Right hindlimb (tissue), 1 donor: ENCODE results near the gene MYH3.
A peak's percentile ranks its signal among the peaks of the same experiment; 100 is the strongest.
"Not testable (repeated sequence)": the region's sequence is repeated elsewhere in the genome, so short reads cannot be mapped to it uniquely, and the experiment has no call there.

Experiments
- DNase-seq: peaks from one replicate; pipeline ENCODE4 v3.0.0-alpha.2; 2018

MYH3 gene

DNA sequence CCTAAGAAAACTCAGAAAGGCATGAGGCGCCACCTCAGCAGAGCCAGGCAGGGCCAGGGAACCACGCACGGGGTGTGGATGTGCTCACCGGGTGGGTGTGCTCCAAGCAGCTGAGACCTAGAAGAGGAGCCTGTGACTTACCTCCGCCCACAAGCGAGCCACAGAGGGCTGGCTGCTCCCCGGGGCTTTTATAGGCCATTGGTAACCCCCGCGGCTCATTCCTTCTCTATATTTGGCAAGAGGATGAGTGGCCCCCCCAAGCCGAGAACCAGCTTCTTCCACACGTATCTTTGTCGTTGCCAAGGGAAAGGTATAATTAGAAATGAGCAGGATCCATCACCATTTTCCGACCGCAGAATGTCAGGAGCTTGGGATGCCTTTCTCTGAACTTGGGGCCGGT lies at the start of gene MYH3:
MYH3 (minus strand) TSS at position 162 of the 400 bp plus-strand sequence. CDS start 2,245 bp downstream, outside the sequence.
- peak; percentile 51 for DNase-seq

DNA sequence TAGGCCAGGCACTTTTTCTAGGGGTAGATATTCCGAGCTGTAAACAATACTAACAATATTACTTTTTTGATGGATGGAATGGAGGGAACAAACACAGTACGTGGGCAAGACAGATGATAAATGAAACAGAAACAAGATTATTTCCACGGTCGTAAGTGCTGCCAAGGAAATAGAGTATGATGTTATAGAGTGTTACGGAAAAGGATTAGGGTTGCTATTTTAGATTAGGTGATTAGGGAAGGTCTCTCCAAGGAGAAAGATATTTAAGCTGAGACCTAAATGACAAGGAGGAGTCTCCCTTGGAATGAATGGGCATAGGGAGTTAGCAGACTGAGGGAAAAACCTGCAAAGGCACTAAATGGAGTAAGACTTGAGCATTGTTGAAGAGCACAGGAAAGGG lies 48.6 kb upstream of the MYH3 start:
- no peak for DNase-seq

DNA sequence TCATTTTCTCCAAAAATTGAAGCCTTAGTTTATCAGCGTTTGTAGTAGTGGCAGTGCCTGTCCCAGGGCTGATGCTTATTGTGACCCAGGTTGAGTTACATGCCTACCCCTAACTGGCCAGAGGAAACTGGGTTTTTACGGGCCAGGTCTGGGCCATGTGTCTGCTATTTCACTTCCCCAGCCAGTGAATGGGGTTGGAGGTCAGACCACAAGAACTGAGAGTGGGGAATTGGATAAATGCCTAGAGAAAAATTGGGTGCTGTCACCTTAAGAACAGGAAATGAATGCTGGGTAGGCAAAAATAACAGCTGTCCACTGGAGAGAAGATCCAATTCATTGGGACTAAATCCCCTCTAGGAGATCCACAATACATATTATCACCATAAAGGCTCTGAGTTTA lies 45.5 kb upstream of the MYH3 start:
- DNase-seq, result no peak

DNA sequence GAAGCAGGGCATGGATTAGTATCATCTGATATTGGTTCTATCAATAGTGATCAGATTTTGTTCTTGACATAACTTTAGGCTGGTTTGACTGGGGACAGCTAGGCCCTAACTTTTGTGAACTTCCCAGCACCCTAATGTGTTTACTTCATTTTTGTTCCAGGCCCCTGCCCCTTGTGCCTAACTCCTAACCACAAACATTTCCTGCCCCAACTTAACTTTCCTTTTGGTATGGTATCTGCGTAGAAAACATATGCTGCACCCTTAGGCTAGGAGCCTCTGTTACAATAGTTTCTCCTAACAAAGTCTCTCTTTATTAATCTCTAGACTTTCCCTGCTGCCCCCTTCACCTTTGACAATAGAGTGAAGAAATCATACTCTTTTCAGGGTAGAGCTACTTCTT lies 42.7 kb upstream of the MYH3 start:
- DNase-seq, result no peak

DNA sequence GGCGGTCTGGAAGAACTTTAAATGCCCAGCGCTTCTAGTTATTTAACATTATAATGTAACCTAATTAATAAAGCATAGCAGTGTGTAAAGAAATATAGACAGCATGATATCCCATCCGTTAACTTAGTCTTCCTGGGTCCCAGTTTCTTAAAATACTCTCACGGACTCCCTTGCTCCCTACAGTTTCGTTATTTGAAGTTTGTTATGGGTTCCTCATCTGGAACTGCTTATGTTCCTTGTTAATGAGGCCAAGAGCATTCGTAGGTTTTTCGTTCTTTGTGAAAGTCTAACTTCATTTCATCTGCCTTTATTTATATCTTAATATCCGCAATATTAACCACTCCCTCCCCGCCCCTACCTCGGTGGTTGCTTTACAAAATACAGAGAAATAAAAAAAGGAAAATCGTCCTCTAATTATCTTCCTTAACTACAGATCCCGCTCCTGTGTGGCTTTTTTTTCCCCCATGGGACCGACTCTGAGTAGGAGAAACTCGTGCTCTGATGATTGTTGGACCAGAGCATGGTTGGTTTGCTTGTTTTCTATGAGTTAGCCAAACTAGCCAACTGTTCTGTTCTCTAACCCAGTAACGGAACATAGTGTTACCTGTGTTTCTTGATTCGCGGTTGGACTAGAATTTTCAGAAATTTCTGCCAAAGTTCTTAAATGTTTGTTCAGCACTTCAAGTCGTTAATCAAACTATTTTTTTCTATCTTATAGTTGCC lies 41.1 kb upstream of the MYH3 start:
- no peak for DNase-seq

DNA sequence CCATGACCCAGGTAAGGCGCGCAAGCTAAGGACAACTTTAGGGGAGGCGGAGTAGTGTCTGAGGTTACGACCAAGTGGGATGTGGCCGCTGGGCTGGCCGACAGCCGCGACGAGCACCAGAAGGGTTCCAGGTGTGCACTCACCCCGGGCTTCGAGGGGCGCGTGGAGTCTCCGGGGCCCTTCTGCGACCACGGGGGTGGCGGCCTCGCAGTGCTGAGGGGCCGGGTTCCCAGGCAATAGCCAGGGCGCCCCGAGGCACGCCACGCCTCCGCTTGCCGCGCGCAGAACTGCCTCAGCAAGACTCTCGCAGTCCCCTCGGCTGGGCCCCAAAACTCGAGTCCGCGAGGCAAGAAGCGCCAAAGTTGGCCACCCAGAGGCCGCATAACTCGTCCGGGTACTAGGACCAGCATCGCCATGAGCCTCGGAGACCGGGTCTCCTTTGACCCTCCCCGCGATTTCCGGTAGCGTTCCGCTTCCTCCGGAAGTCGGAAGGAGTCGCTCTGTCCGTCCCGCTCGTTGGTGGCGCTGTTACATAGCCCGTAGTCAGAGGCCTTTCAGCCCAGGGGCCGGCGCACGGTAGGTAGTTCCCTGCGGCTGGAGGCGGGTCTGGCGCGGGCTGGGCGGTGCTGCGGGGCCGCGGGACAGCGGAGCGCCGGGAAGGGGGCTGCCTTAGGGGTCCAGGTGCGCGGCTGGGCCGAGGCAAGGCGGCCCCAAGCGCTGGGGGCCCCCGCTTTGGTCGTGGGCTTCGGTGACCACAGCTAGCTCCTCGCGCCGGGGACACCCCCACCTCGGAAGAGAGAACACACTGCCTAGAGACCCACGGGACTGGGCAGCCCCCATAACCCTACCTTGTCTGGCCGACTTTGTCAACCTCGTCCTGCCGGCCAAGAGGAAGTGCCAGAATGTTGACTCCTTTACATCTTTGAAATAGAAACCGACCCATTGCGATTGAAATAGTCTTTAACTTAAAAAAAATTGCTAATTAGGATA lies 40.3 kb upstream of the MYH3 start, which contains the start of the genes ADPRM and SCO1:
ADPRM (plus strand) TSS at position 503 of the 990 bp plus-strand sequence. CDS start 7,333 bp downstream, outside the sequence.
SCO1 (minus strand) TSS at position 442 of the 990 bp plus-strand sequence; CDS start at position 416, 26 bp downstream.
- DNase-seq, result peak; percentile 97

DNA sequence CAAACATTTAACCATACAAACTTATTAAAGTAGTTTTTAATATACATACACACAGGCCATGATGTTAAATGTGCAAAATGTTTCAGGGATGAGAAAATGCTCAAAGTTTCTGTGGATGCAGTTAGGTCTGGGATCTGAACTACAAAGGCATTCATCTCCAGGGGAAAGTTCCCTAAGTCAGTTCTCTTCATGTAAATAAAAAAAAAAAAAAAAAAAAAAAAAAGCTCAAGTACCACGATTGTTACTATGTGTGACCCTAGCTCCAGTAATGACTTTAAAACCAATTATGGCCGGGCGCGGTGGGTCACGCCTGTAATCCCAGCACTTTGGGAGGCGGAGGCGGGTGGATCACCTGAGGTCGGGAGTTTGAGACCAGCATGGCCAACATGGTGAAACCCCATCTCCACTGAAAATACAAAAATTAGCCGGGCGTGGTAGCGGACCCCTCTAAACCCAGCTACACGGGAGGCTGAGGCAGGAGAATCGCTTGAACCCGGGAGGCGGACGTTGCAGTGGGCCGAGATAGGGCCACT lies 38.8 kb upstream of the MYH3 start:
- DNase-seq, result not testable (repeated sequence)

DNA sequence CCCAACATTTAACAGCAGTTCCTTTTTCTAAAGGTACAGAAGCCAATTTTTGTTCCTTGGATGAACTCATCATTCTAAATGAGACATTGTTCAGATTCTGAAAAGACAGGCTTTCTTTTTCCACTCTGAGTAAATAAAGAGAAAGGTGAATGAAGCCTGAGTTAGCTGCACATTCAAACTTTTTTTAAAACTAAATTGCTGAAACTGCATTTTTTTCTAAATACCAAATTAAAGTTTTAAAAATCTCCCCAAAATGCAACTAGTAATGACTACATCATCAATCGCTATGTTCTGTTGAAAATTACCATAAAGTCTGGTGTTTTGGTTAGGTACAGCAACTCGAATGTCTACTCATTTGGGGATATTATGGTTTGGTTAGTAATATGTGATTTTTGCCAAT lies 30.4 kb upstream of the MYH3 start:
- no peak for DNase-seq

DNA sequence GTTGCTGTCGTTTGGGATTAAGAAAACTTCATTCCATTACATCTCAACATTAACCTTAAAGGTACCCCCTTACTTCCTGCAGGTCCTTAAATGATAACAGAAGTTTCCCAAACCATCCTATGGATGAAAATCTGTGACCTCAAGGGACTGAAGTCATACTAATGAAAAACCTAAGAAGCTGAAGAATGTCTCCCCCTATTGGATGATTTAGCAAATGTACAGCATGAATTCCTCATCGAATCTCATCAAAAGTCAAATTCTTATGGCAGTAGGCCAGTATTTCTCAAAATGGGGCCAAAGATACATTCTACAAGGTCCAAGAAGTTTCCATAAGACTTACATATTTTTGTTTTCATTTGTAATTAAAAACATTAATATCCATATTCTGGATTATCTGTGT lies 26.7 kb upstream of the MYH3 start:
- no peak for DNase-seq

DNA sequence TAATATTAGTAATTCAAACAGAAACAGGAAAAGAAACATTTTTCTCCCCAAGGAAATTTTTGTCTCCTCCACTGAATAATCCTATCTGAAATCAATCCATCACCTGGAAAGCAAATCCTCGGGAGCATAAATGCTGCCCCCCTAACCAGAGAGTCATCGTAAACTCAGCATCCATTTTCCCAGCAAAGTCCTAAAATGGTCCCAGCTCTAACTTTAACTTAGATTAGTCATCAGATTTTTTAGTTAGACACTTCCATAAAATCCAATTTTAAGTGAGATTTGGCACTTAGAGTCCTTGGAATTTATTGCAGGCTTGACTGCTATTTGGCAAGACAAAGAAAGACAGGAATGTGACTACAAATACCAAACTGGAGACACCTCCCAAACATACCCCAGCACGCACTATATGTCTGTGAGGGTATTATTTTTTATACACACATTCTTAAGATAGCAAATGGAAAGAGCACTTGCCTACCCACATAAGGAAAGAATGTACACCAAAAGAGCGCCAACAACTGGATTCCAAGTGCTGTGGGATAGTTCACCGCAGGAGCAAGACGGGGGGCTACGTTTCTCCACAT lies 24.8 kb upstream of the MYH3 start:
- no peak for DNase-seq

DNA sequence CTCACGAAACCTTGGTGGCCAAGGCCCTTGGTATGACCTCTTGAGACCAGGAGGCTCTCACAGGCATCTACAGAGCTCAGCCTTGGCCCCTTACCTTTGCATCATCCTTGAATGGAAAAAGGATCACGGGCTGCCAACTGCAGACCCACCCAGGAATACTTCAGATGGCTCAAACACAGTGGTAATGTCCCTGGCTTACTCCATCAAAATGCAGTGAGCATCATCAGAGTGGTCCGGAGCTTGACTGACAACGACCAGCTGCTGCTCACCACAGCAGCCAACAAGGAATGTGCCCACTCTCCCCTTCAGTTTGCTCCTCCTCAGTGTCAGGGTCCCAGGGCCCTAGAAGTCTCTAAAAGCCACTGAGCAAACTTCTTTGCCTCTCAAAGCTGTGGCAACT lies 17.6 kb upstream of the MYH3 start:
- DNase-seq, result no peak

DNA sequence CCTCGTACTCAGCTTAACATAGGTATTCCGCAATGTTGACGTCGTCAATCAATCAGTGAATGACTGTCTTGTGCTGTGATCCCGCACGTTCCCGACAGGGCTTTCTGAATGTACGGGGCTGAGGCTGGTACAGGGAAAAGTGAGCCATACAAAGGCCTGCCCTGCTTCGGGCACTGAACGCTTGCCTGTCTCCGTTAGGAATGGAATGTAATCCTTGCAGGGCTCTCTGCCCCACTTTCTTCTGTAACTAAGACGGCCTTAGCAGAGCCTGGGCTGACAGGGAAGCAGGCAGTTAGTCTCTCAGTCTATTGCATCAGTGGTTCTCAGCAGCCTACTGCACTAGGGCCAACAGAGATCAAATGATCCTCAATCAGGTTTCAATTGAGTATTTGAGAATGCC lies 16.2 kb upstream of the MYH3 start:
- DNase-seq, result no peak

DNA sequence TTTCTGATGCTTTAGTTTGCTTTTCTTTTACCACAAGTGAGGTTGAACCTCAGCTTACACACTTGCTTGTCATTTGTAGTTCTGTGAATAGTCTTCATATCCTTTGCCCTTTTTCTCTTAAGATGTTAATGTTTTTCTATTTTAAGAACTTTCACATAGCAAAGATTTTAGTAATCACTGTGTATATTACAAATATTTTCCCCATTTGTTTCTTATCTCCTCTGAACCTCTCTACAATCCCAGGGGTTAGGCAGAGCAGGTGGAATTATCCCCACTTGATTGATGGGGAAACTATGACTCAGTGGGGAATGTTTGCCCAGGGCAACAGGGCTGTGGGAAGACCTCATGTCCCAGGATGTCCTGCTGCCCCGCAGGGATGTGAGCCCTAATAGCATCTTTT lies 11.7 kb upstream of the MYH3 start:
- no peak for DNase-seq

DNA sequence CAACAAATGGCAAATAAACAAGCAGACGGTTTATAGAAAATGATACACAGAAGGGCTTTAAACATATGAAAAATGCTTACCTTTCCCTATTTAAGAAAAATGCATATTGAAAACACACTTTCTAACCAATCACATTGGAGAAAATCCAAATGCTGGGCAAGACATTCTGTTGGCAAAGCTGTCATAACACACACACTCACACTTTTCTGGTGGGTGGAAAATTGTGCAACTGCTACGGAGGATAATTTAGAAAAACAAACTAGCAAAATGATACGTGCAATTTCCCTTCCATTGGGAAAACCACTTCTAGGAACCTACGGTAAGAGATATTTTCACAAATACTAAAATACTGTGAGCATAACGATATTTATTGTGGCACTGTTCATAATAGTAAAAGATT lies 9.8 kb upstream of the MYH3 start:
- no peak for DNase-seq

DNA sequence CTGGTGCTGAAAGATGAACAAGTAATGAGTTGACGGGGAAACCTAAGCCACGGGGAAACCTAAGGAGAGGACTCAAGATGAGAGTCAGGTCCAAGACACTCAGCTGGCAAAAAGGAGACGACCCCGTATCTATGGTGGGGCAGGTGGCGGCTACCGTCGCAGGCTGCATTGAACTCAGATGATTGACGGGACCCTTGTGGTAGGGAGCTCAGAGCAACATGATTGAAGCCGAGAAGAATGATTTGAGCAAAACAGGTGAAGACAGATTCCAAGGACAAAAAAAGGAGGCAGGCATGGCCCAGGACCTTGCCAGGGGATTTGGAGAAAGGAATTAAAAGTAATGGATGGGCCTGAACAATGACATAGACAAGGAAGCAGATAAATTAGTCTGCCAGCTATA lies 7.5 kb upstream of the MYH3 start:
- DNase-seq, result no peak

DNA sequence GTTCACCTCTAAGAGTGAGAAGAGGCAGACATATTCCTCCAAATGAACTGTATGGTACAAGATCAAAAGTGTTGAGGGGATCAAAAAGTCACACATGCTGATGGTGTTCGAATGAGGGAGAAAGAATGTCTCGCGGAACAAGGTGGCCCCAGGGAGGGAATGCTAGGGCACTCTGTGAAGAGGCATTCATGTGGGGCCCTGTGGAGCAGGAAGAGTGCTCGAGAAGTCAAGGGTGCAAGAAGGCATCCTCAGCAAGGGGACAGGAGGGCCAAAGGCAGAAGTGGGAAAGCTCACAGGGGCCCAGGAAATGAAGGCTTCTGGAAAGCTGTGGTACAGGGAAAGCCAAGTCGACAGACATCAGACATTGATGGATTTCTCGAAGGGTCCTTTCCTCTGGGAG lies 6.1 kb upstream of the MYH3 start:
- DNase-seq, result no peak

DNA sequence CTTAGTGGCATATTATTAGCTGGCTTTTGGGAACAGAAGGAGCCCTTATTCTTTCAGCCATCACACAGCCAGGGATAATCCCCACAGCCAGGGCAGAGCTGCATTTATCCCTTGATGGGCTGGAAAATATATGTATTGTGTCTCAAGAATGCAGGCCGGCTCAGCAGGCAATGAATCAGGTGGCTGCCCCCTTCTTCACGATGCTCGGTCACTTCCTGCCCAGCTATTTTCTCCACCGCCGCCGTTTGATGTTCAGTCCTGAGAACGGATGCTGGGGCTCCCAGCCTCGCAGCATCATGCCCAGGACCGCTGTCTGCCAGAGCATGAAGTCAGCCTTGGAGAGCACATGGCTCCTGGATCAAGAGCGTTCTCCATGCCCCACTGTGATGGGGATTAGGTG lies 4.3 kb upstream of the MYH3 start:
- DNase-seq, result peak; percentile 66

DNA sequence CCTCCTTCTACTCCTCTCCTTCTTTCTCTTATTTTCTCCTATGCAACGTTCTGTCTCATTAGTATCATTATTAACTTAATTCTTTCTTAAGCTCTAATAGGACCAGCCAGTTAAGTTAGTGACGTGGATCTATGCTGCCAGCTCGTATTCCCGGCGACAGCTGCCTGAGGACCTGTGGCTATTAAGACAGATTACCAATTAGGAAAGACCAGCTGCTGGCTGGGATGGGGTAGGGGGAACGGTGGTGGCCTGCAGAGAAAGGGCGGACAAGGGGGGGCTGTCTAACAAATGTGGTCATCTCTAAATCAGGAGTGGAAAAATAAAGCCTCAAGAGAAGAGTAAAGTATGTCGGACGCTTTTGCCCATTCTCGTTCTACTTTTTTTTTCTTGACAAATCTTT lies 770 bp upstream of the MYH3 start:
- peak; percentile 66 for DNase-seq

DNA sequence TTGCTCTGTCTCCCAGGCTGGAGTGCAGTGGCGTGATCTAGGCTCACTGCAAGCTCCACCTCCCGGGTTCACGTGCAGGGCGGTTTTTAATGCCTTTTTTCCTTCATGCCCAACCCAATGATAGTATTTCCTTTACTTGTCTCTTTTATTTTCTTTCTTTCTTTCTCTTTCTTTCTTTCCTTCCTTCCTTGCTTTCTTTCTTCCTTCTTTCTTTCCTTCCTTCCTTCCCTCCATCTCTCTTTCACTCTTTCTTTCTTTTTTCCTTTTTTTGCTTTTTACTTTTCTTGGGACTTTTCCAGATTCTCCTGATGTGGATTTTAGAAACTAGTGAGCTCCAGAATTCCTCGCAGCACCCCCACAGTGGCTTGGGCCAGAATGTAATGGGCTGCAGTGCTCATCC lies 3.1 kb downstream of the MYH3 start:
- DNase-seq, result no peak

DNA sequence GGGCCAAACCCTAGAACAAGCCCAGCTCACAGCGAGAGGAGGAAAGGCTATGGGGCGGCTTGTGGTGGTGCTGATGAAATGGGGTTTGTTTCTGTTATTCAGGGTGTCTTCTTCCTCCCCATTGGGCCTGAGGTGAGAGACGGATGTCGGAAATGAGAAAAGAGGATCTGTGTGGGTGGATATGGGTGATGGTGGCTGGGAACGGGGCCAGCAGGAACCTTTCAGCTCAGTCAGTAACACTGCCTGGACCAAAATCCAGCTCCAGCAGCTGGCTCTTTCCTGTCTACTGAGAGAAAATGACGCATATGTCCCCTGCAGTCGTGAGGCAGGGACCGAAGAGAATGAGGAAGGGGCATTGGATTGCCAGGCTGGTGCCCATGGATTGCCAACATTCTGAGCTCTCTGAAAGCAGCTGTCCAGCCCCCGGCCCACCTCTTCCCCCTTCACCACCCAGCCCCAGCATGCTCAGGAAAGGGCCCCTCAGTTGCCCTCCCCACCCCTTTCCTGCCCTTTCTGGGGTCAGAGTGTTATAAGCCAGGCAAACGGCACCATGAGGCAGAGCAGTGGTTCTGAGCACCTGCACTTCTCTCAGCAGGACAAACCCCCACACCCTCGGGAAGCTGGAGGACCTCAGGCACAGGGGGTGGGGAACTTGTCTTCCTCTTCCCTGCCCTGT lies 4.0 kb downstream of the MYH3 start:
- no peak for DNase-seq

DNA sequence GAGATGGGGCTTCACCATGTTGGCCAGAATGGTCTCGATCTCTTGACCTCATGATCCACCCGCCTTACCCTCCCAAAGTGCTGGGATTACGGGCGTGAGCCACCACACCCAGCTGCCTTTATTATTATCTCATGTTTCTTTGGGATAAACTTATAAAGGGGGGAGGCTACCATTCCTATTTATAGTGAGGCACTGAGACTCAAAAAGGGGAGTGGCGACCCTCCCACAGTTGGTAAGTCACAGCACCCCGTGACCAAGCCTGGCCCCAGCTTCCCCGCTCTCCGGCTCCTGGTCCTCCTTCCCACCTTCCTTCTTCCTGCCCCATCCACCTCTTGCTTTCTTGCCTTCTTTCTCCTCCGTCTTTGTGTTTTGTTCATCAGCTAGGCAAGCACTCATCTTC lies 5.2 kb downstream of the MYH3 start:
- no peak for DNase-seq

DNA sequence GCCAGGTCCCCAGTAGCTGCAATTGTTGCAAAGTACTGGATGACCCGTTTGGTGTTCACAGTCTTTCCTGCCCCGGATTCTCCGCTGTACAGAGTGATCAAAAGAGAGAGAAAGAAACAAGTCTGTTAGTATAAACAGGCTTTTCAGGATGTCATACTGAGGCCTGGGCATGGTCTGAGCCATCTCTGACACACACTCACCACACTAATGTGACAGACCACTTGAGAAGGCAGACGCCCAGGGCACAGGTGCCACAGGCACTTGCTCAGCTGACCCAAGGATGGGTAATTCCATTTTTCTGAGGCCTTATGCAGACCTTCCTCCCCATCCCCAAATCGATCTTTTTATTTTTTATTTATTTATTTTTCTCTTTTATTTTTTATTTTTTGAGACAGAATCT lies 7.5 kb downstream of the MYH3 start:
- DNase-seq, result no peak

DNA sequence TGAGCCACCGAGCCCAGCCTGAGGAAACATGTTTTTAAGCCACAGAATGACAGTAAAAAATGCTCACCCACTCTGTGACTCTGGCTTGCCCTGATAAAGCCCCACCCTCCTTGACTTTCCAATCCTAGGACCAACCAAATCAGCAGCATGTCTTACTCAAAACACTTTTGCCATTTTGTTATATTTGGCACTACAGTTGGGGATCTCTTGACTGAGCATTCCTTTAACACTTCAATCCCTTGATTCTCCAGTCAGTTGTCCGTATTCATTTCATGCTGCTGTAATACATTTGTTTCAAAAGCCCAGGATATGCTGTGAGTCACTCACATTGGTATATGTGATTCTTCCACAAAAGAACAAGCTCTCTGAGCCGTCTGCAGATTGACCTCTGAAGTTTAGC lies 8.2 kb downstream of the MYH3 start:
- DNase-seq, result no peak
